Skin of body (tissue), 2 donors: ENCODE measurements around the gene TM7SF2. TPM values are rescaled to one million over a fixed set of nuclear protein-coding genes. Genes with fewer than 3 reads are reported as not detected.
A peak's percentile ranks its signal among the peaks of the same experiment; 100 is the strongest.
"Not testable (repeated sequence)": the region's sequence is repeated elsewhere in the genome, so short reads cannot be mapped to it uniquely, and the experiment has no call there.

Experiments used
- DNase-seq: peaks from one replicate; lab custom pipeline; 2025; lab: John Stamatoyannopoulos, UW
- total RNA-seq: library from RNA; depleted of rRNA; stranded (reverse); fragments of >200 nt; gene quantifications from one replicate; pipeline ENCODE4 v1.2.3, GENCODE V29; 2014

TM7SF2 gene
- total RNA-seq, 1 donor from 2014 or later = 31.4 TPM

DNA sequence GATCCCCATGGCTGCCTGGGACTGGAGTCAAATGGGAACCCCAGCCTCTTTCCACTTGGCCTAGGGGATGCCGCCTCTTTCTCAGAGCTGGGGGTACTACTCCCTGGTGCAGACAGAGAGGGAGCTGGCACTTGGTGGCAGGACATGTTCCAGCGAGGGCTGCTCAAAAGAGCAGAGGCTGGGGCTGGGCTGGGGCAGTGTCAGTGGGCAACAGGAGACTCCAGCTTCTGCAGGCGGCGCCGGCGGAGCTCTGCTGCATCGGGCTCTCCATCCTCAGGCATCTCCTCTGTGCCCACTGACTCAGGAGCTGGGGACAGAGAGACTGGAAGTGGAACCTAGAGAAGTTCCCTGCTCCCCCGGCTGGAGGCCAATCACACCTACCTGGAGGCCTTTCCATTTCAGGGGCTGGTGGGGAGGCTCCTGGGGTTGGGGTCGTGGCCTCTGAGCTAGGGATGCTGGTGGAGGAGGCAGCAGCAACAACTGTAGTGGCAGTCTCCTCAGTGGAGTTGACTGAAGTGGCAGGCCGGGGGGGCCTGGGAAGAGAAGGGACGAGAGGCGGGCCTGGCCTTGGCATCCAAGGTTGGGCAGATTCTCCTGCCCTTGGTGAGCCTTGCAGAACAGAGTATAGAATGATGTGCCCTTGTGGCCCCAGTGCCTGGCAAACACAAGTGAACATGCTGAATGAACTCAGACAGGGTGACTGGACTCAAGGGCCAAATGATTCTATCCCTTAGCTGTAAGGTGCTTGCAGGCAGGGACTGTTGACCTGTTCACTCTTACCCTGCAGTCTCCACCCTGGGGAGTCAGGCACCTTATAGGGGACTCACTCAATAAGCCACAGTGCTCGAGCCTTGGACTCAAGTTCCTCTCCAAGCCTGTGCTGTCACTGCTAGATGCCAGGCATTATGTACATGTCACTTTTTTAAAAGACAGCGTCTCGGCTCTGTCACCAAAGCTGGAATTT lies 16.8 kb downstream of the TM7SF2 start:
- DNase-seq = no peak

DNA sequence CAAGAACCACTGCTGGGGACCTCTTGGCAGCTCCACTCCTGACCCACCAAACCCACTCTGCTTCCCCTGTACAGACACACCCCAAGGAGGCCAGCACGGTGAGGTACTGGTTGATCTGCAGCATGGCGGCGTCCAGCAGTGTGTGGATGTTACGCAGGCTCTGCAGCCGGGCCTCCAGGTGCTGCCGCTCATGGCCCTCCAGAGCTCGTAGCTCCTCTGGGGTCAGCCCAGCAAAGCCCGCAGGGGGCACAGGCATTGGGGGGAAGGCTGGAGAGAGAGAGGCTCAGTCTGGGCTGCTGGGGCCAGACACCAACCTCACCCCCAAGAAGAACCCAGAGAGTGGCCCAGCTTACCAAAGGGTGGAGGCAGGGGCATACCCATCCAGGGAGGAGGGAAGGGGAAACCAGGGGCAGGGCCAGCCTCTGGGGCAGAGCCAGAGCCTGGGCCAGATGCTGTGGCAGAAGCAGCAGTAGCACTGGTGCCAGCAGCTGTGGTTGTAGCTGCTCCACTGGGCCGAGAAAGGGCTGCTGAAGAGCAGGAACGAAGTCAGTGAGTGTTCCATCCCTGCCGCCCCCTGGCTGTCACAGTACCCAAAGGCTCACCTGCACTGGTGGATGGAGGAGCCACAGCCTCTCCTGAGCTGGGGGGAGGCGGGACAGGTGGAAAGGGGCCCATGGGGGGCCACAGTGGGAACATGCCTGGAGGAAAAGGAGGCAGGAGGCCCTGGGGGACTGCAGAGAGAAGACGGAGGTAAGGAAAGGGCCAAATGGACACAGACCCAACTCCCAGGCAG lies 18.2 kb downstream of the TM7SF2 start:
- no peak for DNase-seq

DNA sequence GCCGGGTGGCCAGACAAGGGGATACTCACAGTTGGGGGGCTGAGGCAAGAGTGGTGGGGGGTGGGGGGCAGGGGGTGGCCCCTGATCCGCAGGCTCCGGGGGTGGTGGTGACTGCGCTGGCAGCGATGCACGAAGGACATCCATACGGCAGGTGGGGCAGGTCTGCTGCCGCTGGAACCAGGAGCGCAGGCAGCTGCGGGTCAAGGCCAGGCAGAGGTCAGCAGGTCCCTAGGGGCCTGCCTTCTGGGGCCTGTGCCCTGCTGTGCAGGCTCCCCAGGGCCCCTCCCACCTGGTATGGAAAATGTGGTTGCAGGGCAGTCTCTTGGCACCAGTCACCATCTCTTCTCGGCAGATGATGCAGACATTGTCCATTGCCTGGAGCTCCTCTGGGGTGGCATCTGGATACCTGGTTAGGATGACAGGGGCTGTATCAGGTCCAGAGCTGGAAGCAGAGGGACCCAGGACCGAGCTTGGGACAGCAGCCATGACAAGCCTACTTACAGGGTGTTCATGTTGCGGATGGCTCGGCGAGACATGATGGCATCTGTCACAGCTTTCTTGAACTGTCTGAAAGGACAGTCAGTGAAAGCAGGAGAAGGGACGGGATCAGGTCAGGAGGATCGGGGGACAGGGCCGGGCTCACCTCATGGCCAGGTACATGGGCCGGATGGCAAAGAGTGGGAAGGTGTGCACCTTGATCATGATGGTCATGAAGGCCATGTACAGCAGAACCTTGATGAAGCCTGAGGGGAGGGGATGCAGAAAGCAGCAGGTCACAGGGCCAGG lies 19.2 kb downstream of the TM7SF2 start:
- DNase-seq = no peak

DNA sequence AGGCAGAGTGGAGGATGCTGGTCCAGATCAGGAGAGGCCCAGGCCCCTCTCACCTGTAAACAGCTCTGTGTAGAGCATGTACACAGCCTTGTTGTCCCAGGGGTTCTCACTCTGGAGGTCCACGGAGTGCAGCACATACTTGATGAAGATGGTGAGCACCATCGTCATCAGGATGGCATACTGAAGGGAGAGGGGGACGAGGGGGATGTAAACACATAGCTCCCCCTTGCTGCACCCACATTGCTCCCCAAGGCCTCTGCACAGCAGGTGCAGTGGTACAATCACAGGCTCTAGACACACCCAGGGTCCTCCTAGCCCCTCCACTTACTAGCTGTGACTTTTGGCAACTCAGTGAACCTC lies 19.7 kb downstream of the TM7SF2 start:
- no peak for DNase-seq

DNA sequence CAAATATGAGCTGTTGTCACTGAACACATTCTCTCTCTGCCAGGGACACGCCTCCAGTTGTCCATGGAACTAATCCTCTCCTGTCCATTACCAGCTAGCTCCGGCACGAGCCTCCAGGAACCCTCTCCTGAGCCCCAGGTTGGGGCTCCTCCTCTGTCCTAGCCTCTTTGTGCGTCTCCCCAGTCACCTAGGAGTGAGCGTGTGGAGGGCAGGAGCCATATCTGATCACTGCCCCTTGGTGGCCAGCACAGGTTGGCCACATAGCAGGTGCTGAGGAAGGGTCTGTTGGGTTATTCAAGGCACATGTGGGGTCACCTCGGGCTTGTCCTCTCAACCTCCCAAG lies 20.2 kb downstream of the TM7SF2 start:
- no peak for DNase-seq

DNA sequence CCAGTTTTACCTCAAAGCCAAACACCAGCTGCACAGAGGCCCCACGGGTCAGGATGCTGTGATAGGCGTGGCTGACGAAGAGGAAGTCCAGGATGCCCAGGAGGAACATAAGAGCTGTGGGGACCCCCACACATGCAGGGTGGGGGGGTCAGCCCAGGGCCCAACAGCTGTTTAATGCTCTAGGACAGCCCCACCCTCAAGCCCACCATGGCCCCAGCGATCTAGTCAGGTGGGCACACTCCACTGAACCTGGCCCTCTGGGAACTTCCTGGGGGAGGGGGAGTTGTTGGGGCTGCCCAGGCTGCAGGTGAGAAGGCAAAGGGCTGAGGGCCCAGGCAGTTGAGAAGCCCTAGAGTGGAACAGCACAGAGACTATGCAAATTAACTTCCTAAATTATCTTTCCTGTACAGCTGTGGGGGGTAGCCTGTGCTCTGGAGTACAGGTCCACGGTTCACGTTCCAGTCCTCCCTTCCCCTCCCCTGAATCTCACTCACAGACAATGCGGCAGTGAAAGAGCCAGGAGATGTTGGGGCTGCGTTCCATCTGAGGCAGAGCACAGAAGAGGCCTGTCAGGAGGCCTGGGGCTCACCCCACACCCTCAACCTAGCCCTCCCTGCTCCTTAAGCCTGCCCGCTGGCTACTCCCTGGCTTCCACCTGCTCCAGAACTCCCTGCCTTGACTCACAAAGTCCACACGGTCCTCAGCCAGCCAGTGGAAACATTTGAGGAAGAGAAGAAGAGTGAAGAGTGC lies 20.7 kb downstream of the TM7SF2 start:
- no peak for DNase-seq

DNA sequence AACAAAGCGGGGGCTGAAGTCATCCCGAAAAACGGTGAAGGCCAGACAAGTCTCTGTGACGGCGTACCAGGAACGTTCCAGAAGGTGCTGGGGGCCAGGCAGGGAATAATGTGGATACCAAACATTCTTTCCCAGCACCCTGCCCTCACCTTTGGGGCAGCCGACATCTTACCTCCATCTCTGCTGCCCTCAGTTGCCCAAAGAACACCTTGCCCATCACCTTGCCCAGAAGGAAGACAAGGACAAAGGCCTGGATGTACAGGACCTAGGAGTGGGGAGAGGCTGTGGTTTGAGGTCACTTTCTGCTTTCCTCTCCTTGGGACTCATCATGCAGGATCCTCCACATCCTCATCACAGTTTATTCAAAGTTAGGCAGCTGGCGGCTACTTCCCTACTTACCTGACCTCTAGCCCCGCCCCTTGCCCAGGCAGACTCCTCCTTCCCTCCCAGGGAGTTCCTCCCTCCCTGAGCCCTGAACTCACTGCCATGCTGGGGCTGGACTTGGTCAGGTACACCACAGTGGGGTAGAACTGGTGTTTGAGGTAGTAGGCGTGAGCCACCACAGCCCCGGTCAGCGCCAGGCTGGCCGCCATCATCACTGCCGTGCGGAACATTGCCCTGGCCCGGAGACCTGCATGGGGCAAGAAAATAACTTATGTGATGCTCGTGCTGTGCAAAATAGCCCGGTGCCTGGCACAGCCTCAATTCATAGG lies 21.5 kb downstream of the TM7SF2 start:
- DNase-seq = no peak

DNA sequence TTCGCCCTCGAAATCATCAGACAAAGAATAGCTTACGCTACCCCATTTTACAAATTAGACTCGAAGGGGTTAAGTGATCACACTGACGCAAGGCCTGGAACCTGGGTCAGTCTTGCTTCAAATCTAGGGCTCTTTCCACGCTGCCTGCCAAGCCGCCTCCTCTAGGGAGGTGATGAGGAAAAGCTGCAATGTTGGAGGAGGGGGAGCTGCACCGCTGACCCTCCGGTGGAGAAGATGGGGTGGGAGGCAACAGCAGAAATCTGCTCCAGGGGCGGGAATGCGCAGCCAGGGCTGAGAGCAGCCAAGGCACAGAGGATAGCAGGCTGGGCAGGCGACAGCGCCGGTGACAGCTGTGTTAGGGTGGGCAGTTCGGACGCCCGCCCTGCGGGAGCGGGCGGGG lies 22.1 kb downstream of the TM7SF2 start:
- DNase-seq = peak; percentile 7

DNA sequence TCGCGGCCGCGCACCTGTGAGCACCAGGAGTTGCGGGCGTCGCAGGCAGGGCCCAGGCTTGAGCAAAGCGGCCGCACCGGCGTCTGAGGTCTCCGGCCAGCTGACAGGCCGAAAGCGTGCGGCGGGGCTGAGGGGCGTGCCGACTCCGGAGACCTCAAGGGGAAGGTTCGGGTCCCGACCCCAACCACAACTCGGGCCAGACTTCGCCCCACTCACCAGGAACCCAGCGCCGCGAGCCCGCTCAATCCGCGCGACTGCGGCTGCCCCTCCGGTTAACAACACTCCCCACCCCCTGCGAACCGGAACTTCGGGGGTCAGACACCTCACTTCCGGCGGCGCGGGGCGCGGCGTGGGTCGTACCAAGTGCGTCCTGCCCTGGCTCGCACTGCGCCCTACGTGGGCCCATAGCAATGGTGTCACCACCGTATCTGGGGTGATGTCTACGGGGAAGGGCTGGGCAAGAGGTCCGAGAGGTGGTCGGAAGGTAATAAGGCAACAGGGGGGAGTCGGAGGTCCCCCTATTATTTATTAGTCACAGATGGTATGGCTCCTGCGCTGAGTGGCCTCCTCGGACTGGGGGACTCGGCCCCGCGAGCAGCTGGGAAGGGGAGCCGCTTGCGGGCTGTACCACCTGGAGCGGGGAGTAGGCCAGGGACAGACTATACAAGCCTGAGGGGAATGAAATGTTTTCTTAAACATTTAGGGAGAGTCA lies 22.7 kb downstream of the TM7SF2 start, which contains the start of gene SYVN1:
TSS of gene SYVN1 (minus strand) at position 280 of the 712 bp plus-strand sequence. CDS start 918 bp downstream, outside the sequence.
- DNase-seq = peak; percentile 97

DNA sequence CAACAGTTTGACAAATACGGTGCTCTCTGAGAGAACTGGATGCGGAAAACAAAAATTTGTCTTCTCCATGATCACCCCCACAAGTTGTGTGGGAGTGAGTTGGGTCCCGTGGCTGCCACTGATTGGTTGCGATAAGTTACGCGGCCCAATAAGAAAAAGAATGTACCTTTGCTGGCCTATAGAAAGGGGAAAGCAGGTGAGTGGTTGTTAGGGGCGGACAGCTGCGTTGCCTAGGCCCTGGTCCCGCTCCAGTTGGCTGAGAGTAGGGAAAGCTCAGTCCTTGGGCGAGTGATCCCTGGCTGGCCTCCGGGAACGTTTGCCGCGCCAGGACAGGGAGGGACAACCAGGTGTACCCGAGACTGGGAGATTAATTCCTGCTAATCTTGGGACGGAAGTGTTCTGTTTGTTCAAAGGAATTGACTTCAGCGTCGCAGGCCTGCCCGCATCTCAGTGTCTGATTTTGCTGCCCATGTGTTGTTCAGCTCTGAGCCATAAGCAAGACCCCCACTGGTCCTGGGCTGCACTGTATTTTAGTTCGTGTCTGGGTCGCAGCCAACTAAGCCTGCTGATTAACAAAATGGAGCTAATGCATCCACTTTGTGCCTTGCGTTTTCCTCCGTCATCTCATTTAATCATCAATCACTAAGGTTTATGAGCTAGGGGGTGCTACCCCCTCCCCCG lies 23.4 kb downstream of the TM7SF2 start:
- peak; percentile 97 for DNase-seq

DNA sequence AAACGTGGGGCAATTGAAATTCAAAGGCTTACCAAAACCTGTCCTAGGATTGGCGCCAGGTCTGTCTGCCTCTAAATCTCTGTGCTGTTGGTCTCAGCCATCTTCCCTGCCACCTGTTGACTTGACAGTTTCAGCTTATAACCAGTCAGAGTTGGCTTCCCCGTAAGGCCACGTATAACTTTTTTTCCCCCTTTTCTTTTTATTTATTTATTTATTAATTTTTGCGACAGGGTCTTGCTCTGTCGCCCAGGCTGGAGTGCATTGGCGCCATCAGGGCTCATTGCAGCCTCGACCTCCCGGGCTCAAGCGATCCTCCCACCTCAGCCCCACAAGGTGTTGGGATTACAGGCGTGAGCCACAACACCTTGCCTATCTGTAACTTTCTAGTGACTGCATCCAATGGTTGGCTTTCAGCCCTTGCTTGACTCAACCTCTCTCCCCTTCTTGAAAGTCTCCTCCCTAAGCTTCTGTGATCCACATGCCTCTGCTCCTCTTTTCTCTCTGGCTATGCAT lies 24.0 kb downstream of the TM7SF2 start:
- no peak for DNase-seq

DNA sequence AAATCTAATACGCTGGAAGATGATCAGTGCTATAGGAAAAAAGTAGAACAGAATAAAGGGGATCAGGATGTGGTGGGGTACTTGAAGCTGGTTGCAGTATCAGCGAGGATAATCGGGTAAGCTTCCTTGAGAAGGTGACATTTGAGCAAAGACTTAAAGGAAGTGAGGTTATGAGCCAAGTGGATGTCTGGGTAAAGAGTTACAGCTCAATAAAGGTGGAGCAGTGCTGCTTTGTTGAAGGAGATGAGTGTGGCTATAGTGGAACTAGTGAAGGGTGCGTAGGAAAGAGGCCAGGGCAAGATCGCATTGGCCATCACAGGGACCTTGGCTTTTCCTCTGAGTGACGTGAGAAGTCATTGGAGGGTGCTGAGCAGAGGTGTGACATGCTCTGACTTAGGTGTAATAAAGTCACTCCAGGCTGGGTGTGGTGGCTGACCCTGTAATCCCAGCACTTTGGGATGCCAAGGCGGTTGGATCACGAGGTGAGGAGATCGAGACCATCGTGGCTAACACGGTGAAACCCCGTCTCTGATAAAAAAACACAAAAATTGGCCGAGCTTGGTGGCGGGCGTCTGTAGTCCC lies 24.9 kb downstream of the TM7SF2 start:
- no peak for DNase-seq

DNA sequence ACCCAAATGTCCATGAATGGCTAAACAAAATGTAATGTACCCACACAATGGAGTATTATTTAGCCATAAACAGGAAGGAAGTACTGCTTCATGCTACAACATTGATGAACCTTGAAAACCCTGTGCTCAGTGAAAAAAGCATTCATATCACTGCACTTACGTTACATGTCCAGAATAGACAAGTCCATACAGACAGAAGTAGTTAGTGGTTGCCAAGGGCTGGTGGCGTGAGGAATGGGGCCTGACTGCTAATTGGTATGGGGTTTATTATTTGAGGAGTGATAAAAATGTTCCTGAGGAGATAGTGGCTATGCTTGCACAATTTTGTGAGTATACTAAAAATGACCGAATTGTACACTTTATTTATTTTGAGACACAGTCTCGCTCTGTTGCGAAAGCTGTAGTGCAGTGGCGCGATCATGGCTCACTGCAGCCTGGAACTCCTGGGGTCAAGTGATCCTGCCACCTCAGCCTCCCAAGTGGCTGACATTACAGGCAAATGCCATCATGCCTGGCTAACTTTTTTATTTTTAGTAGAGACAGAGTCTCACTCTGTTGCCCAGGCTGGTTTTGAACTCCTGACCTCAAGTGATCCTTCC lies 30.3 kb downstream of the TM7SF2 start:
- no peak for DNase-seq

DNA sequence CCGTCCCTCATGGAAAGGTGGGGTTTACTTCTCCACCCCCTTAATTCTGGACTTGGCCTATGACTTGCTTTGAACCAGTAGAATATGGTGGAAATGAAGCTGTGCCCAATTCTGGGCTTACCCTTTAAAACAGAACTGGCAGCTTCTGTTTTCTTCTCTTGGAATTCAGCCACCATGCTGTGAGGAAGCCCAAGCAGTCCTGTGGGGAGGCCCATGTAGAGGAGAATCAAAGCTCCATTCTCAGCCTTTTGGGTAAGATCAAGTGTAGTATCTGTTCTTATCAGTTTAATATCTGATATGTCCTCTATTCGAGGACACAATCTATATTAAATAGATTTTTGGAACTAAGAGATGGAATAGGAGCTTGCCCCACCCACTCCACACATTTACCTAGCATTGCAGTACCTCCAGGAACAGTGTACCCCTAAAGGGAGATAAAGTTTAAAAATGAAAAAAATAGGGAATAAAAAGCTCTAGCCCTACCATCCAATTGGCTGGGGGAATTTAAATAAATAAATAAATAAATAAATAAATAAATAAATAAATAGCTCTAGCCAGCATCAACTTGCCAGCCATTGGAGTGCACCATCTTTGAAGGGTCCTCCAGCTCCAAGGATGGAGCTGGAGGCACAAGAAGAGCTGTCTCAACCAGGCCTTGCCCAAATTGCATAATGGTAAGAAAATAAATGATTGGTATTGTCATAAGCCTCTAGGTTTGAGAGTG lies 35.8 kb downstream of the TM7SF2 start:
- DNase-seq = no peak

DNA sequence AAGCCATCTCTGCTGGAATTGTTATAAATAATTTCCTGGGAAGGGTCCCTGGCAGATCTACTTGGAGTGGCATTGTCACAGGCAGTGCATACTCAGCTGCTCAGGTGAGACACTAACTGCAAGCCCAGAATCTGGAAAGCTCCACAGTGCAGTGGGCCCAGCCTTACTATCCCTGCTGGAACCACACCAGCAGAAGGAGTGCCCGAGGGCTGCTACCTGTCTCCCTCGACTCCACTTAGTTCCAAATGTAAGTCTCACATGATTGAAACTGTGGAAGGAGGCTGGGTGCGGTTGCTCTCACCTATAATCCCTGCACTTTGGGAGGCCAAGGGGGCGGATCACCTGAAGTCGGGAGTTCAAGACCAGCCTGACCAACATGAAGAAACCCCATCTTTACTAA lies 37.0 kb downstream of the TM7SF2 start:
- DNase-seq = no peak

DNA sequence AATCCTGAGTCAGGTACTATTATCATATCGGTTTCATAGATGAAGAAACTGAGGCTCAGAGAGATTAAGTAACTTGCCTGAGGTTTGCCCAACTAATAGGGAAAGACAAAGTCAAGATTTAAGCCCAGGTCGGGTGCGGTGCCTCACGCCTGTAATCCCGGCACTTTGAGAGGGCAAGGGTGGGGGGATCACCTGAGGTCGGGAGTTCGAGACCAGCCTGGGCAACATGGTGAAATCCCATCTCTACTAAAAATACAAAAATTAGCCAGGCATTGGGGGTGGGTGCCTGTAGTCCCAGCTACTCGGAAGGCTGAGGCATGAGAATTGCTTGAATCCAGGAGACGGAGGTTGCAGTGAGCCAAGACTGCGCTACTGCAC lies 38.4 kb downstream of the TM7SF2 start:
- DNase-seq = not testable (repeated sequence)

DNA sequence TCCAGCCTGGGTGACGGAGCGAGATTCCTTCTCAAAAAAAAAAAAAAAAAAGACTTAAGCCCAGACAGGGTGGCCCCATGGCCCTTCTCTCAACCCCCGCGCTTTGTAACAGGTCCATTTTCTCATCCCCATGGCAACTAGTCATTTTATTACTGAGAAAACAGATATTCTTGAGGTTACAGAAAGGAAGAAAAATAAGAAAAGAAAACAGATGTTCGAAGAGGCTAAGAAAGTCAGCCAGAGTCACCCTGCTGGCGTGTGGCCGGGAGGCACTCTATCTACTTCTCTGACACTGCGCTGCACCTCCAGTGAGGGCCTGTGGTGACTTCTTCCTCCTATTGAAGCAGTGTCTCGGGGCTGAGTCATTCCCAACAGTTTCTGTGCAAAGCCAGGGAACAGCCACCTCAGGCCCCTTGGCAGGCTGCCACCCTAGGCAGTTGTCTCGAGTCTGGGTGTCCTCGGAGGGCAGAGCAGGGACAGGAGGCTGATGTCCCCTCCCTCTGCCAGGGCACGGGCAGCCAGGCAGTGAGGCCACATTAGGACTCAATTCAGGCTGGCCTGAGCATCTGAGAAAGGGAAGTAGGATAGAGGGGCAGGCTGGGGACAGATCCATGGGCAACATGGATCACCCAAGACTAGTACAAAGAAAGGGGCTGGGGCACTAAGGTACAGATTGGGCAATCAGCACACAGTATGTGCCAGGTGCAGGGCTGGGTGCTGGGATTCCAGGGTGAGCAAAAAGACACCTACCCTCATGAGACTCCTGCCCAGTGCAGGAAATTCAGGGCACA lies 39.0 kb downstream of the TM7SF2 start:
- DNase-seq = peak; percentile 9
